CD14-positive monocyte (primary cell): ENCODE data around the gene RGMA. TPM values are rescaled to one million over a fixed set of nuclear protein-coding genes. Genes with fewer than 3 reads are reported as not detected.

Experiments
- DNase-seq, 3 donors: peaks; one replicate each; pipeline ENCODE4 v3.0.0-alpha.2; 2011 to 2022
- H2AFZ ChIP-seq: 2 replicates; pipeline ENCODE4 v1.6.0; 2012; ENCODE audit warnings: mild to moderate bottlenecking, low read depth, low read length, inconsistent platforms; ENCODE audit not compliant: insufficient read depth, poor library complexity, severe bottlenecking
- H3K27ac ChIP-seq, 2 donors: 1 replicate in 1 of 2; 2 replicates in 1 of 2; pipeline ENCODE4 v1.5.1; 2012 to 2013; ENCODE audit warnings: low read length in 2 of 2, control low read depth in 1 of 2, inconsistent platforms in 1 of 2, low read depth in 1 of 2, mild to moderate bottlenecking in 1 of 2
- H3K27me3 ChIP-seq, 2 donors: one replicate each; pipeline versions ENCODE4 v1.6.0 to v1.6.1; 2011 to 2013; ENCODE audit warnings: low read length in 2 of 2; ENCODE audit not compliant: control insufficient read depth in 2 of 2, insufficient read depth in 2 of 2
- H3K36me3 ChIP-seq, 2 donors: replicated peaks in 1 of 2; 1 replicate in 1 of 2; 2 replicates in 1 of 2; pipeline versions ENCODE4 v1.5.1 to v1.6.1; 2012 to 2013; ENCODE audit warnings: low read length in 2 of 2, control low read depth in 1 of 2, inconsistent platforms in 1 of 2, mild to moderate bottlenecking in 1 of 2; ENCODE audit not compliant: insufficient read depth in 2 of 2, control insufficient read depth in 1 of 2
- H3K4me1 ChIP-seq, 2 donors: 1 replicate in 1 of 2; 2 replicates in 1 of 2; pipeline versions ENCODE4 v1.5.1 to v1.6.1; 2012 to 2013; ENCODE audit warnings: low read length in 2 of 2, control low read depth in 1 of 2, inconsistent platforms in 1 of 2, mild to moderate bottlenecking in 1 of 2, moderate library complexity in 1 of 2; ENCODE audit not compliant: insufficient read depth in 2 of 2, control insufficient read depth in 1 of 2
- H3K4me2 ChIP-seq: replicated peaks from 2 replicates; pipeline ENCODE3; 2012; ENCODE audit warnings: low read length, moderate library complexity, mild to moderate bottlenecking; ENCODE audit not compliant: poor library complexity, severe bottlenecking; ENCODE audit errors: extremely low read depth
- H3K4me3 ChIP-seq, 3 experiments: fragments of 200-600 bp in 1 of 3; sonication (generic) in 1 of 3; replicated peaks in 1 of 3; 1 replicate in 2 of 3; 2 replicates in 1 of 3; pipeline ENCODE4 v1.5.1; 2011 to 2013; ENCODE audit warnings: low read length in 3 of 3, mild to moderate bottlenecking in 3 of 3, control low read depth in 2 of 3, low read depth in 2 of 3, inconsistent platforms in 1 of 3, moderate library complexity in 1 of 3
- H3K79me2 ChIP-seq: 2 replicates; pipeline ENCODE4 v1.6.0; 2012; ENCODE audit warnings: mild to moderate bottlenecking, control low read depth, inconsistent platforms, low read length, moderate library complexity; ENCODE audit not compliant: insufficient read depth
- H3K9ac ChIP-seq: 2 replicates; pipeline ENCODE4 v1.6.0; 2017; ENCODE audit warnings: low read length, mild to moderate bottlenecking; ENCODE audit not compliant: insufficient read depth, poor library complexity, severe bottlenecking
- H3K9me3 ChIP-seq, 2 donors: replicated peaks in 1 of 2; 1 replicate in 1 of 2; 2 replicates in 1 of 2; pipeline versions ENCODE4 v1.5.1 to v1.6.1; 2012 to 2013; ENCODE audit warnings: low read length in 2 of 2, control low read depth in 1 of 2; ENCODE audit not compliant: control insufficient read depth in 1 of 2, insufficient read depth in 1 of 2
- H4K20me1 ChIP-seq: 2 replicates; pipeline ENCODE4 v1.6.0; 2012; ENCODE audit warnings: mild to moderate bottlenecking, low read length, control low read depth, moderate library complexity; ENCODE audit not compliant: insufficient read depth
- H3K27ac Mint-ChIP-seq, 7 donors: one replicate each; pipeline ENCODE4 v1.8.0; 2020; ENCODE audit warnings: mild to moderate bottlenecking in 7 of 7, mixed read lengths in 7 of 7, moderate library complexity in 6 of 7, inconsistent platforms in 2 of 7
- H3K27me3 Mint-ChIP-seq, 3 donors: one replicate each; pipeline ENCODE4 v1.8.0; 2021 to 2022; ENCODE audit warnings: low read depth in 3 of 3, mild to moderate bottlenecking in 3 of 3, mixed read lengths in 3 of 3, moderate library complexity in 3 of 3, inconsistent platforms in 1 of 3
- H3K36me3 Mint-ChIP-seq, 2 donors: one replicate each; pipeline ENCODE4 v1.8.0; 2020; ENCODE audit warnings: mixed read lengths in 2 of 2, inconsistent platforms in 1 of 2, mild to moderate bottlenecking in 1 of 2
- H3K4me1 Mint-ChIP-seq: one replicate; pipeline ENCODE4 v1.8.0; 2020; ENCODE audit warnings: mild to moderate bottlenecking, mixed read lengths
- H3K4me3 Mint-ChIP-seq, 2 donors: one replicate each; pipeline ENCODE4 v1.8.0; 2020; ENCODE audit warnings: mild to moderate bottlenecking in 2 of 2, mixed read lengths in 2 of 2, moderate library complexity in 1 of 2
- H3K9me3 Mint-ChIP-seq, 7 donors: one replicate each; pipeline ENCODE4 v1.8.0; 2020 to 2022; ENCODE audit warnings: mixed read lengths in 7 of 7, mild to moderate bottlenecking in 6 of 7, moderate library complexity in 6 of 7, inconsistent platforms in 2 of 7
- CTCF ChIP-seq: fragments of 200-600 bp; IDR thresholded peaks from one replicate; pipeline ENCODE4 v1.8.0; 2022; ENCODE audit warnings: antibody characterized with exemption, mild to moderate bottlenecking
- WGBS: methylation state at CpG from one replicate; pipeline ENCODE4 v1.1.5; 2013; ENCODE audit warnings: missing lambda C conversion rate; ENCODE audit not compliant: insufficient coverage; 5-methylcytosine and 5-hydroxymethylcytosine counted together
- intact Hi-C, 2 donors: fragments of 100-400 bp; cut with micrococcal nuclease; formaldehyde crosslinking; loops; one replicate each; pipeline versions ENCODE4 v1.15.0 to v1.15.1; 2023
- polyA plus RNA-seq, 3 donors: library from polyadenylated mRNA; depleted of rRNA in 1 of 3; unstranded in 2 of 3; stranded (reverse) in 1 of 3; fragments of 300-500 nt in 2 of 3; fragments of >200 nt in 1 of 3; fragmentation: Illumina TruSeq in 2 of 3; gene quantifications; 1 replicate in 2 of 3; 2 replicates in 1 of 3; pipeline ENCODE4 v1.2.3, GENCODE V29; 2012 to 2021

RGMA gene
- polyA plus RNA-seq, 3 donors = 0.07 to 0.35 (median 0.08) TPM

- peaks cover 36% of the 10 kb centered on the region for H4K20me1 ChIP-seq
- WGBS = 36% methylated on average over 9 of the region's 9 CpGs
These were observed 62.6 kb downstream of the RGMA start for GRCh38 chr15:93026380-93026817.

GRCh38 chr15:93025625-93025982 lies 63.4 kb downstream of the RGMA start:
- peak overlapping the region in 1 of 3 experiments; percentile 33 for H3K4me3 ChIP-seq
- peaks cover 68% of the 10 kb centered on the region for H3K4me1 Mint-ChIP-seq
- H2AFZ ChIP-seq = no peak overlapping the region
- H3K27ac ChIP-seq = peak overlapping the region; percentile 76 to 87
- DNase-seq = peak in 2 of 3 donors; percentile 46 to 51
- no peaks in the 10 kb centered on the region for H3K27me3 ChIP-seq
- H3K27me3 Mint-ChIP-seq = peaks cover 0 to 5% (median 0%) of the 10 kb centered on the region in 3 donors
- H3K4me3 Mint-ChIP-seq = peak overlapping the region; percentile 55 to 63
- peaks cover 36 to 47% of the 10 kb centered on the region in 2 donors for H3K36me3 ChIP-seq
- peaks cover 36% of the 10 kb centered on the region for H4K20me1 ChIP-seq
- intact Hi-C loops = loop anchor here in 1 of 2 donors (10.0 kb wide), 1 partner anchor 231 kb away; no protein-coding TSS in a partner anchor
- H3K36me3 Mint-ChIP-seq = peaks cover 57 to 63% of the 10 kb centered on the region in 2 donors
- H3K27ac Mint-ChIP-seq = peak overlapping the region; percentile 88 to 98 (median 93)
- H3K4me2 ChIP-seq = peak overlapping the region; percentile 23
- TF ChIP-seq CTCF = no peak
- WGBS = 0% methylated on average over 1 of the region's 1 CpG
- H3K79me2 ChIP-seq = peaks cover 20% of the 10 kb centered on the region
- H3K4me1 ChIP-seq = peaks cover 63 to 64% of the 10 kb centered on the region in 2 donors
- peak overlapping the region; percentile 44 for H3K9ac ChIP-seq
- H3K9me3 Mint-ChIP-seq = peaks cover 0 to 6% (median 3%) of the 10 kb centered on the region in 7 donors
- H3K9me3 ChIP-seq = no peaks in the 10 kb centered on the region

More at GRCh38 chr15:93026380-93026817, 62.6 kb downstream of the RGMA start:
- H2AFZ ChIP-seq = no peak overlapping the region
- peak overlapping the region; percentile 69 to 87 for H3K27ac ChIP-seq
- intact Hi-C loops = loop anchor here in 1 of 2 donors (10.0 kb wide), 1 partner anchor 232 kb away; no protein-coding TSS in a partner anchor
- H3K36me3 Mint-ChIP-seq = peaks cover 49 to 55% of the 10 kb centered on the region in 2 donors
- peak overlapping the region; percentile 23 for H3K4me2 ChIP-seq
- peak overlapping the region; percentile 49 to 52 for H3K4me3 Mint-ChIP-seq
- H3K9me3 ChIP-seq = no peaks in the 10 kb centered on the region
- peaks cover 0 to 6% (median 3%) of the 10 kb centered on the region in 7 donors for H3K9me3 Mint-ChIP-seq
- peaks cover 20% of the 10 kb centered on the region for H3K79me2 ChIP-seq
- peak in 2 of 3 donors; percentile 29 to 31 for DNase-seq
- H3K4me1 ChIP-seq = peaks cover 66 to 70% of the 10 kb centered on the region in 2 donors
- H3K4me1 Mint-ChIP-seq = peaks cover 66% of the 10 kb centered on the region
- peak overlapping the region; percentile 88 to 98 (median 96) for H3K27ac Mint-ChIP-seq
- peak overlapping the region in 1 of 3 experiments; percentile 33 for H3K4me3 ChIP-seq
- no peaks in the 10 kb centered on the region for H3K27me3 ChIP-seq
- H3K9ac ChIP-seq = no peak overlapping the region
- peaks cover 0 to 2% (median 2%) of the 10 kb centered on the region in 3 donors for H3K27me3 Mint-ChIP-seq
- TF ChIP-seq CTCF = no peak
- peaks cover 31 to 39% of the 10 kb centered on the region in 2 donors for H3K36me3 ChIP-seq
